ENCODE measurements around the gene GTF3C4.
"Not testable (repeated sequence)": the region's sequence is repeated elsewhere in the genome, so short reads cannot be mapped to it uniquely, and the experiment has no call there.

The GTF3C4 gene

DNA sequence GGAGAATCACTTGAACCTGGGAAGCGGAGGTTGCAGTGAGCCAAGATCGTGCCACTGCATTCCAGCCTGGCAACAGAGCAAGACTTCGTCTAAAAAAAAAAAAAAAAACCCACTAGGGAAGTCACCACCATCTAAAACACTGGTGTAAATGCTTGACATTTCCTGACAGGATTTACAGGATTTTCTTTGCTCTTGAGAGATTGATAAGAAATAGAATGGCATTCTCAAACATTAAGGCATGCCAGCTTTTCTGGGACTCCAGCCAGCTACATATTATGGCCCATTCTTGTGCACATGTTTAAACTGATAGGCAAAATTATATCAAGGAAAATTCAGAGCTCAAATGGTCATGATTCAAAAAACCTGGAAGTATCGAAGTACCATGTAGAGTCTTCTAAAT, 28.7 kb downstream of the GTF3C4 start:
- H3K4me3 ChIP-seq (ENCODE audit: low read length), result no peak overlapping the region
- no peak for TF ChIP-seq ZNF274 (IDR thresholded peaks at IDR 0.05; ENCODE audit: low read depth, low read length)

DNA sequence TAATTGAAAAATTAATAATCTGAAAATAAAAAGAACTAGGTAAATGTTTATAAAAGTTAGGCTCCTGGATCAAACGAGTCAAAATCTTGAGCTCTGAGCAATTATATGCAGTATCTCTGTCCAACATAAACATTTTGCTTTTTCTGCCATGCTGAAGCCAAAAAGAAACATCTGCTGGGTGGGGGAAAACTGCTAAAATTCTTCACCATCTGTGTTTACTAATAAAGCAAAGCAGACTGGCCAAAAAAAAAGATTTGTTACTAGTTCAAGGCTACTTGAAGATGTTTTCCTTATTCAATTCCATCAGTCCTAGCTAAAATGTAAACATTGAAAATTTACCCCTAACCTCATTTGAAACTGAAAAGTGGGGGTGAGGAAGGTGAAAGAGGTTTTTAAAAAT, 29.7 kb downstream of the GTF3C4 start:
- H3K4me3 ChIP-seq (ENCODE audit: low read length), result no peak overlapping the region
- no peak for TF ChIP-seq ZNF274 (IDR thresholded peaks at IDR 0.05; ENCODE audit: low read depth, low read length)

DNA sequence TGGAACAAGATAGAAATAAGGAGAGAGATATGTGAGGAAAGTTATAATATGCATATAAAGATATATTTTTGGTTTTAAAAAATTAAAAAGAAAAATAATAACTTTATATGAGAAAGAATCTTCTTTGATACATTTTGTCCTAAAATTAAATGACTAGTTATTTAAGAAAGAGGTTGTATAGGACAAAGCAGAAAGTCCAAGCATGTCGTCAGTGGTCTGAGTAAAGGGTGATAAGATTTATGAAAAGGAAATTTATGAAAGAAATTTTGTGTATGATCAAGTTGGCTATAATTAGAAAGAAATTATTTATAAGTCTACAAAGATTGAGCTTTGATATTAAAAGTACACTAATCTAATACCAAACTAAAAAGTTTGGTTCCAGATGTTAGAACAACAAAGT, 32.0 kb downstream of the GTF3C4 start:
- TF ChIP-seq ZNF274 (IDR thresholded peaks at IDR 0.05; ENCODE audit: low read depth, low read length), result no peak
- H3K4me3 ChIP-seq (ENCODE audit: low read length), result no peak overlapping the region

DNA sequence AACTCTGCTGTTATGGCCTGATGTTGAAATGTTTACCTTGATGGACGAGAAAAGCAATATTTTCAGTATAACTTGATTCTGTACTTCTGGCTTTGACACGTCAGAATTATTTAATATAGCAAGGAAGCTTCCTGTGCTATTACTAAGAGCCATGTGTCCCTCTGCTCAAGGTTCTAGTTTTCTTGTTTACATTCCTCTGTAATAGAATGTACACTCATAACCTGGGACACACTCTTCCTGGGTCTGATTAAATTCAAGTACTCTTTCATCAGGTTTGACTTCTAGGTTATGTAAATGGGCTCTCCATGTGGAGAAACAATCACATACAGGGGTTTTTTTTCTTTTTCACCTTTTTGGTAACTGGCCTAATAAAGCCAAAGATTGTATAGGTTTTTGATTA, 33.1 kb downstream of the GTF3C4 start:
- TF ChIP-seq ZNF274 (IDR thresholded peaks at IDR 0.05; ENCODE audit: low read depth, low read length), result no peak

DNA sequence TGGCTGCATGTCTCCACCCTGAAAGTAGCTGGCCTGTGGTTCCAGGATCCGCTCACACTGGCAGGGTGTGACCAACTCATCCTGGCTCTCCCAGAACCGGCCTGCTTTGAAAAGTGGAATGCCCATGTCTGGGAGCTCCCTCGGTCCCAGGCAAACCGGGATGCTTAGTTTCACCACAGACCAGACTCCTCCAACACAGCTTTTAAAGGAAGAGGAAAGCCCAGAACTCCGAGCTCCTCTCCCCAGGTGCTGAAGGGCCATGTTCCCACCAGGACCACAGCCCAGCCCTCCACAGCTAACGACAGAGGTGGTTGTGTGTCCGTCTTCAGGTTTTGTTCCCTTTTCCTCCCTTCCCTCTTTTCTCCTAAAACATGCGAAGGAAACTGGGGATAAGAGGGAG, 38.0 kb downstream of the GTF3C4 start:
- no peak overlapping the region for H3K4me3 ChIP-seq (ENCODE audit: low read length)
- TF ChIP-seq ZNF274 (IDR thresholded peaks at IDR 0.05; ENCODE audit: low read depth, low read length), result no peak

More for the DNA sequence above, 33.1 kb downstream of the GTF3C4 start:
- H3K4me3 ChIP-seq (ENCODE audit: low read length), result no peak overlapping the region

DNA sequence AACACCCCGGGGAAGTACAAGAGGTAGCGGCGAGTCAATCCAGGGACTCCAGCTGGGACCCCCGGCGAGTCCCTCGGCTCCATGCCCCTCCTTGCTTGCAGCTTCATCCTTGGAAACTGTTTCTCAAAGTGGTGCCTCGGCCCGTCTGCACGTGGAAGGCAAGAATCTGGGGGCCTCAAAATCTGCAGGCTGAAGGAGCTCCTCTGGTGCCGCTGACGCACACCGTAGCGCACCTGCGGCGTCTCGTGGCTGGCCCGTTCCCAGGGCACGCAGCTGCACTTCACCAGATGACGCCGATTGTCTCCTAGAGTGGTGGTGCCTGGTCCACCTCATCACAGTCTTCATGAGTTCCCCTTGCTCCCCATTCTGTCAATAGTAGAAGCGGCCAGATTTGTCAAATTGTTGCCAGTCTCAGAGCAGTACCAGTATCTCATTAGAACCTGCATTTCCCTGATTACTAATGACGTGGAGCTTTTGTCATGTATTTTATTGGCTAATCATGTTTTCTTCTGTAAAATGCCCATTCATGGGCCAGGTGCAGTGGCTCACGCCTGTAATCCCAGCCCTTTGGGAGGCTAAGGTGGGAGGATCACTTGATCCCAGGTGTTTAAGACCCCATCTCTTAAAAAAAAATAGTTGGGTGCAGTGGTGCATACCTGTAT, 38.6 kb downstream of the GTF3C4 start:
- TF ChIP-seq ZNF274 (IDR thresholded peaks at IDR 0.05; ENCODE audit: low read depth, low read length), result no peak
- no peak overlapping the region for H3K4me3 ChIP-seq (ENCODE audit: low read length)

DNA sequence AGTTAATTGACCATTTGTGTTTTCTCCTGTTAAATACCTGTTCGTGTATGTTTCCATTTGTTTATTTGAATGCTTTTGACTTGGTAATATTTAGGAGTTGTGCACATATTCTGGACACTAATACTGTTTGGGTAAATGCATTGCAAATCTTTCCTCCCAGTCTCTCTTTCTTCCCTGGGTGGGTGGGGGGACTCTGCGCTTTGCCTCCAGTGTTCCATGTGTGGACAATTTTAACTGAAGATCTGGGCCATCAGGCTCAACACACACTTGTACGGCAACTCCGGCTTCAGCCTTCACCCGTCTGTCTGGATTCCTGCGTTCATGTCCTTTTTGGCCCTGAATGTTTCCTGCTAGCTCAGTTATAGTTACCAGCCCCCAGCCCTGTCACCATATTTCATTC, 40.1 kb downstream of the GTF3C4 start:
- no peak for TF ChIP-seq ZNF274 (IDR thresholded peaks at IDR 0.05; ENCODE audit: low read depth, low read length)
- H3K4me3 ChIP-seq (ENCODE audit: low read length), result no peak overlapping the region

DNA sequence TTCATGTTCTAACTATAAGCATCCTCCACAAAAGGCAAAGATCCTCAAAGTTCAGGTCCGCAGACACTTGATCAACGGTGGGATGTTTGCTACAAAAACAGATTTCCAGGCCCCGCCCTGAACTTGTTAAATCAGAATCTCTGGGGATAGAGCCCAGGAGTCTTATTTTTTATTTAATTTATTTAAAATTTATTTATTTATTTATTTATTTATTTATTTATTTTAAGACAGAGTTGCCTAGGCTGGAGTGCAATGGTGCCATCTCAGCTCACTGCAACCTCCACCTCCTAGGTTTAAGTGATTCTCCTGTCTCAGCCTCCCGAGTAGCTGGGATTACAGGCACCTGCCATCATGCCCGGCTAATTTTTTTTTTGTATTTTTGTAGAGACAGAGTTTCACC, 40.9 kb downstream of the GTF3C4 start:
- H3K4me3 ChIP-seq (ENCODE audit: low read length), result not testable (repeated sequence)

DNA sequence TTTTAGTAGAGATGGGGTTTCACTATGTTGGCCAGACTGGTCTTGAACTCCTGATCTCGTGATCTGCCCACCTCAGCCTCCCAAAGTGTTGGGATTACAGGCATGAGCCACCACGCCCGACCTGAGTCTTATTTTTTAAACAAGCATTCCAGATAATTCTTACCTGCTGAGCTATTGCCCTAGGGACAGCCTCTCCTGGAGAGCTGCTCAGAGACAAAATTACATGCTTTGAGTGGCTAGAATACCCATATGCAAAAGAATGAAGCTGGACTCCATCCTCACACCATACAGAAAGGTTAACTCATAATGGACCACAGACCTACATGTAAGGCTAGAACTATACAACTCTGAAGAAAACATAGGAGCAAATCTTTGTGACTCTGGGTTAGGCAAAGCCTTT, 41.6 kb downstream of the GTF3C4 start:
- TF ChIP-seq ZNF274 (IDR thresholded peaks at IDR 0.05; ENCODE audit: low read depth, low read length), result no peak
- no peak overlapping the region for H3K4me3 ChIP-seq (ENCODE audit: low read length)

DNA sequence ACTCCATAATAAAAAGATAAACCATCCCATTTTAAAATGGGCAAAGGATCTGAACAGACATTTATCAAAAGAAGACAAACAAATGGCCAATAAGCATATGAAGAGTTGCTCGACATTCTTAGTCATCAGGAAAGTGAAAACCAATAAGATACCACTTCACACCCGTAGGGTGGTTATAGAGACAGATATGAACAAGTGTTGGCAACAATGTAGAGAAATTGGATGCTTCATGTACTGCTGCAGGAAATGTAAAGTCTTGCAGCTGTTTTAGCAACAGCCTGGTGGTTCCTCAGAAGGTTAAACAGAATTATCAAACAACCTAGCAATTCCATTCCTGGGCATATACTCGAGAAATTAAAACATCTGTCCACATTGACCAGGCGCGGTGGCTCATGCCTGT, 42.5 kb downstream of the GTF3C4 start:
- H3K4me3 ChIP-seq (ENCODE audit: low read length), result no peak overlapping the region
- no peak for TF ChIP-seq ZNF274 (IDR thresholded peaks at IDR 0.05; ENCODE audit: low read depth, low read length)

DNA sequence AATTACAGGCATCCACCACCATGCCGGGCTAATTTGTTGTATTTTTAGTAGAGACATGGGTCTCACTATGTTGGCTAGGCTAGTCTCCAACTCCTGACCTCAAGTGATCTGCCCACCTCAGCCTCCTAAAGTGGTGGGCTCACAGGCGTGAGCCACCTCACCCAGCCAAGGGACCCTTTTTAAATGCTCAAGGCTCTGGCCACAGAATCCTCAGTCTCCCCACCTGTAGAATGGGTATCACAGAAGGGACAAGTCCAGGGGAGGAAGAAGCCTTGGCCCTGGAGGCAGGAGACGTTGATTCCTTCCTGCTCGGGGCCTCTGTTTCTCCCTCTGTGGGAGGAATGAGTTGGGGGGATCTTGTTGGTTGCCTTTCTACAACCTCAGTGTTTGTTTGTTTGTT, 45.7 kb downstream of the GTF3C4 start:
- no peak overlapping the region for H3K4me3 ChIP-seq (ENCODE audit: low read length)
- no peak for TF ChIP-seq ZNF274 (IDR thresholded peaks at IDR 0.05; ENCODE audit: low read depth, low read length)

DNA sequence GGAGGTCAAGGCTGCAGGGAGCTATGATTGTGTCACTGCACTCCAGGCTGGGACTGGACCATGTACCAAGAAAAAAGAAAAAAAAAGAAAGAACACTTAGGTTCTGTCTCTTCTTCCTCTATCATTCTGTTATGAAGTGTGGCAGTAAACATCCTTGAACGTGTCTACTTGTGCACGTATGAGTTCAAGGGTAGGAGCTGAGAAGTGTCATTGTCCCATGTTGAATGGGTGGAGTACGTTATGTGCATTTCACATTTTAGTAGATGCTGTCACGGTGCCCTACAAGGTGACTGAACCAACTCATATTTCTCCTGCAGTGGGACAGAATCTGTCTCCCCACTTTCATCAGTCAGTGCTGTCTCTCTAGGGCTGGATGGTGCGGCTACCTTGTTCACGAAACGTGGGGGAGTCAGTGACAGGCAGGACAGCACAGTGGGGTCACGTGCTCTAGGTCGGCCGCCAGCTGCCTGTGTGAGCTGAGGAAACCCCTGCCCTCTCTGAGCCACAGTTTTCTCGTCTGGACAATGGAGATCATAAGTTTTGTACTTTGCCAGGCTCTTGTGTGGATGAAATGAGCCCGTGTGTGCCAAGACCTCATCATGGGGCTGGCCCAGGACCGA, 47.2 kb downstream of the GTF3C4 start:
- TF ChIP-seq ZNF274 (IDR thresholded peaks at IDR 0.05; ENCODE audit: low read depth, low read length), result no peak
- H3K4me3 ChIP-seq (ENCODE audit: low read length), result no peak overlapping the region

DNA sequence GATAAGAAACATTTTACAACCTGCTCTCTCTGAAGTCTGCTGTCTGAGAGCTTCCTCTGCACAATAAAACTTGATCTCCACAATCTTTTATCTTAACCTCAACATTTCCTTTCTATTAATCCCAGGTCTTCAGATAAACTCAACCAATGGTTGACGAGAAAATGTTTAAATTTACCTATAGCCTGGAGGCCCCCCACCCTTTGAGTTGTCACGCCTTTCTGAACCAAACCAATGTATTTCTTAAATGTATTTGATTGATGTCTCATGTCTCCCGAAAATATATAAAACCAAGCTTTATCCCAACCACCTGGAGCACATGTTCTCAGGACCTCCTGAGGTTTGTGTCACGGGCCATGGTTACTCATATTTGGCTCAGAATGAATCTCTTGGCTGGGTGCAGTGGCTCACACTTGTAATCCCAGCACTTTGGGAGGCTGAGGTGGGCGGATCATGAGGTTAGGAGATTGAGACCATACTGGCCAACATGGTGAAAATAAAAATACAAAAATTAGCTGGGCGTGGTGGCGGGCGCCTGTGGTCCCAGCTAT, 48.2 kb downstream of the GTF3C4 start:
- not testable (repeated sequence) for H3K4me3 ChIP-seq (ENCODE audit: low read length)

DNA sequence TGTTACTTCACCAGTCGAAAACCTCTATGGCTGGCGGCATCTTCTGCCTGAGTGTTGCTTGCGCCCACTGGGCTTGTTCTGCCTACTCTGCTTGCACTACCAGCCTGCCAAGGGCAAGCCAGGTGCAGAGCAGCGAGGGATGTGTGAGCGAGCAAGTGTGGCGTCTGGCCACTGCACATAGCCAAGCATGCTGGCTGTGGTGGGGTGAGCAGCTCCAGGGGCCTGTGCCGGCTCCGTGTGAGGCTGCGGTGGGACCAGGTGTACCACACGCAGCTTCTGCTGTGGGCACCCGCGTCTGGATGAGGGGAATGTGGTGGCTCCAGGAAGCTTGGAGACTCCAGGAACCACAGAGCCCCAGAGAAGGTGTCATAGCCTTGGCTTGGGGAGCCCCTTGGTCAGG, 51.4 kb downstream of the GTF3C4 start:
- no peak overlapping the region for H3K4me3 ChIP-seq (ENCODE audit: low read length)

DNA sequence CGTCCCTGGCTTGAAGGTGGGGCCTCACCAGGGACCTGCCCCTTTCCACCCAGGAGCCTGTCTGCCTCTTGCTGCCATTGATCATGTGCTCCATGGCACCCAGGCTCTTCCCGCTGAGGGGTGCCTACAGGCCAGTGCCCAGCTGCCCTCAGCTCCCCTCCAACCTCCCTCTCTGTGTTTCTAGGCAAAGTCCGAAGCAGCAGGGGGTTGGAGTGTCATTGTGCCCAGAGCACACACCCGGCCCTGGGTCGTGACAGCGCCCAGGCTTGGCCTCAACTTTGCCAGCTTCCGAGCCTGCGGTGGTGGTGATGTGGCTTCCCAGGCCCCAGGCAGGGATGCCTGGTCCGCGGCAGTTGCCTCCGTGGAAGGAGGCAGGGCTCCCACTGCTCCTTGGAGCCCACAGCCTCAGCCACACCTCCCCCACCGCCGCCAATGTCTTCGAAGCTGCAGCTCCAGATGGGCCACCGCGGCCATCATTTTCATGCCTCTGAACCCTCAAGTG, 52.4 kb downstream of the GTF3C4 start:
- TF ChIP-seq ZNF274 (IDR thresholded peaks at IDR 0.05; ENCODE audit: low read depth, low read length), result no peak
- no peak overlapping the region for H3K4me3 ChIP-seq (ENCODE audit: low read length)

More for the DNA sequence above, 51.4 kb downstream of the GTF3C4 start:
- no peak for TF ChIP-seq ZNF274 (IDR thresholded peaks at IDR 0.05; ENCODE audit: low read depth, low read length)
